Activated CD4-positive, alpha-beta T cell treated with anti-CD3 and anti-CD28 coated beads for 24 hours (primary cell): ENCODE results near the gene HOXB2.
A peak's percentile ranks its signal among the peaks of the same experiment; 100 is the strongest.

Experiments used
- DNase-seq, 2 donors: peaks; one replicate each; pipeline ENCODE4 v3.0.0-alpha.2; 2020; ENCODE audit warnings: low read depth in 2 of 2

HOXB2 gene

DNA sequence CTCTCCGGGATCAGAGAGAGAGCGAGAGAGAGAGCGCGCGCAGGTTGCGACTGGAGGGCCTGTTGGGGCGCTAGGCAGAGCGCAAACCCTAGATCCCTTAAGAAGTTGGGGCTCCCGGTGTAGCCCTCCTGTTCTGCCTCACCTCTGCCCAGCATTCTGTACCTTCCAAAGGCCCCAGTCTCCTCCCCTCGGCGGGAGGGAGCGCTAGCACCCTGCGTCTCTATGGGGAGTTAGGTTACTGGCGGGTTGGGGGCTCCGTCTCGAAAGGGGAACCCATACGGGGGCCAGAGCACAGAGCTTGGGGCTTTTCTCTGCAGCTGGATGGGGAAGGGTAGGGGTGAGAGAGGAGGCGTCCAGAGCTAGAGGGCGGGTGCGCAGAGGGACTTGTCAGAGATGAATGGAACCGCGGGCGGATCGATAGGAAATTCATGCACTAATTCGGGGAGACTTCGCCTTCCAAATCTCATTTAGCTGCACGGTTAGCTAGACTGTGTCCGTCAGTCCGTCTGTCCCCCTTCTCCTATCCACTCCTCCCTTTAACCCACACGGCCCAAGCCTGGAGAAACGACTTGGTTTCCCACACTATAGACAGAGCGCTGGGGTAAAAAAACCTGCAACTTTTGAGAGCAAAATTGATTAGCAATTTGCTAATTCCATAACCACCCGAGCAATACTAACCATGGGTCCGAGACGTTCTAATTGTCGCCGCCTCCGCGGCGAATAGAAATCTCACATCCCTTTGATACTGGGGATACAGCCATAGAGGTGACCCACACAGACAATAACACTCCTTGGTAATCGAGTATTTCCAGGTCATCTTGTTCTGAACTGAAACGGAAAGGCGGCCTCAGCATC lies 33.9 kb upstream of the HOXB2 start:
- DNase-seq, result no peak

DNA sequence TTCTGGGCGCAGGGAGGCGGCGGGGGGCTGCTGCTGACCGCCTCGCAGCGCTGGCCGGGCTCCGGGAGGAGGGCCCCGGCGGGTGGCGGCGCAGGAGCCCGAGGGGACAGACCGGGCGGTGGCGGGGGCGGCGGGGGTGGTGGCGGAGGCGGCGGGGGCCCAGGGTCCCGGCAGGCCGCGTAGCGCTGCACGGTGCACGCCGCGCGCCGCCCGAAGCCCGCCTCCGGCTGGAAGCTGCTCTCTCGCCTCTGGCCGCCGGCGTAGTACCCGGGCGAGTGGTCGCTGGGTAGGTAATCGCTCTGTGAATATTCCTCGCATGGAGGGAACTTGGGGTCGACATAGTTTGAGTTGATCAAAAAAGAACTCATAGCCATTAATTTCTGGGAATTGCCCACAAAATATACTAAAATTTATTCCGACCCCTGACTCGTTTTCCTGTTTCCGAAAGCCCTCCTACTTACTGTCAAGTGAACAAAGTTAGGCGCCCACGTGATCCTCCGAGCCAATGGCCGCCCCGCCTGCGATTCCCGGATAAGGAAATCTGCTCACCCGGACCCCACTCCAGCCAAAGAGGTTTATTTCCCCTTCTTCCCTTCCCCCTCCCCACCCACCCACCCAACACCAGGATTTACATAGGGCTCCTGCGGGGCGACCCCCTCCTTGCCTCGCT lies 33.2 kb upstream of the HOXB2 start, which contains the start of gene HOXB4:
Gene HOXB4 (minus strand): TSS at position 405 of the 670 bp plus-strand sequence. CDS start 31 bp downstream, at position 374.
- peak; percentile 33 to 60 for DNase-seq

DNA sequence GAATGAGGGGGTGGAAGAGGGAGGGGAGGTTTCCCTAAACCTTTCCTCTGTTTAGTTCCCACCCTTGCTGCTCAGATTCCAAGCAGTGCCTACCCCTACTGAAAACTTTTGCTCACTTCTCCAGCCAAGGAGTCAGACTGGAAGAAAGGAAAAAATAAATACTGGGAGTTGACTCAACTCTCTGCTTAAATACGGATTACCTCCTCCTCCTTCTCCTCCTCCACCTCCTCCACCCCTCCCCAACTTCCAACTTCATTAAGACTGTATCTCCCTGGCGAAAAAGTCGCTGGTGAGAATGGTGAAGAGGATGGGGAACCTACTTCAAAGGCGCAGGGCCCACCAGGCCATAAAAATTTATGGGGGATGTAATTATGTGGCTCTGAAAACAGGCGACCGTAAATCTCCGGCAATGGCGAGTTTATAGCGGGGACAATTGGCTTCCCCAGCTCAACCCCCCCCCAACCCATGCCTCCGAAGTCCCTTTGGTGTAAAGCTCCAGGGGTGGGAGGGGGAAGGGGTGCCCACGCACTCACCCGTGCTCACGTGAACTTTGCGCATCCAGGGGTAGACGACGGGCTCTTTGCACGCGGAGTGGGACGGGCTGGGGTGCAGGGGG lies 32.5 kb upstream of the HOXB2 start:
- no peak for DNase-seq

DNA sequence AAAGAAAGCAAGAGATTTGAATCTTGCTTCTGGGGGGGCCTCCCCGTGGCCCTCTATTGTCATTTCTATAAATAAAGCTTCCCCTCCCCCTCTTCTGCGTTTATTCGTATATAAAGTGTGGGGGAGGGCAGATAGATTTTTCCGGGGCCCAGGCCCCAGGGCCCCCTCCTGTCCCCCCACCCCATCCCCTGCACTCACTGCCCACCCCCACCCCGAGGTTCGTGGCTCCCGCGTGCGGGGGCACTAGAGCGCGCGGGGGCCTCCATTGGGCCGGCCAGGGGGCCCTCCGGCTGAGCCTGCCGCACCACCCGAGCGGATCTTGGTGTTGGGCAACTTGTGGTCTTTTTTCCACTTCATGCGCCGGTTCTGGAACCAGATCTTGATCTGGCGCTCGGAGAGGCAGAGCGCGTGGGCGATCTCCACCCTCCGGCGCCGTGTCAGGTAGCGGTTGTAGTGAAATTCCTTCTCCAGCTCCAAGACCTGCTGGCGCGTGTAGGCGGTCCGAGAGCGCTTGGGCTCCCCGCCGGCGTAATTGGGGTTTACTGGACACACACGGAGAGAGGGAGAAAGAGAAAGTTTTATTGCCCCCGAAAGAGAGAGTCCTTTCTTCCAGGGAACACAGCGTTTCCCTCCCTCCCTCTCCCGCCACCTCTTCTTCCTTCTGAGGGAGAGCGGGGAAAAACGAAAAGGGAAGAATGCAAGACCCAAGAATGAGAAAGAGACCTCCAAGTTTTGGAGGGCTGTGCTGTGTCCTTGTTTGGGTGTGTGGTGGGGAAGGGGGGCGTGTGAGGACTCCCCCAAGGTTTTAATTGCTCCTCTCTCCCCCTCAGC lies 31.8 kb upstream of the HOXB2 start:
- DNase-seq, result no peak

DNA sequence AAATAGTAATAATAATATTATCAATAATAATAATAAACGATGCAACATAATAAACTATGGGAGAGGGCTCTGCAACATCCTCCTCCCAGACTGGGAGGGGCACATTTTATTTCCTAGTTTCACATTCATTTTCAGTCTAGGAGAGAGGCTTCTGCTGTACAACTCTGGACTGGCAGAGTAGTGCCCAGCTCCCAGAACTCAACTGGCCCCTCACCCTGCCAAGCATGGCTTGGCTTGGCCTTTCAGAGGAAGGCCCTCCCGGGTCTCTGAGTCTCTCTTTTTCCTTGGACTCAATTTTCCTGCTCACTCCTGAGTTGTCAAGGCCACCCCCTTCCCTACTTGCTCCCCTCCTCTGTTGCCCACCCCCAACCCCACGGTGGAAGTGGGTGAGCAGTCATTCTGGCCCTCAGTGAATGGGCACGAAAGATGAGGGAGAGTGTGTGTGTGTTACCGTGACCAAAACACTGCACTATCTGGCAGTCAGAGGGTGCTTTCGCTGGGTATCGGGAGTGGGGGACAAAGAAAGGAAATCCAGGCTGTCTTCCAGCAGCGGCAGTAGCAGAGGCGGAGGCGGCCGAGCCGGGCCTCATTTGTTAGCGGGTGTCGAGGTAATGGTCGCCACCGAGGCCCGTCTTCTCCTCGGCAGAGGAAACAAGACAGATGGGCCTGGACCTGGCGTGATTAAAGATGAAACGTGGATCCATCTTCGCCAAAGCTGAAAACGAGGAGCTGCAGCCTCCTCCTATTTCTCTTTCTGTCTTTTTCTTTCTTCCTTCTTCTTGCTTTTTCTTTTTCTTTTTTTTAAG lies 31.0 kb upstream of the HOXB2 start:
- DNase-seq, result no peak

DNA sequence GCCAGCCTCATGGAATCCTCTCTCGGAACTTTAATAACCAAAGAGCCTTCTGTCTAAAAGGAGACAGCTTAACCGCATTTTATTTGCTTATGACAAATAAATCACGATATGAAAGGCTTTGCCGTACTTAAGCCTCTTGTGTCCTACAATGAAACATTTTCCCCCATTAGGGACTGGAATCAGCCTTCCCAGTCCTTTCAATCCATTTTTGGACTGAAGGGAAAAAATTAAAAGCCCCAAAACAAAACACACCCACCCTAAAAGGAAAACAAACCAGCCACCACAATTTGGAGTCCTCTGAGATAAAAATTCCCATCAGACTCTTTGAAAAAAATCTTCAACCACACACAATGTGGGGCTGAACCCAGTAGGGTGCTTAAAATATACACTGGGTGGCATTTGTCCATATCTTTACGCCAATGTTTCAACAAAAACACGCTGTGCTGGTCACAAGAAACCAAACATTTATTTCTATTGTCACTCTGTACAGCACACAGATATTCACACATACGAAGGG lies 30.2 kb upstream of the HOXB2 start:
- DNase-seq, result no peak

DNA sequence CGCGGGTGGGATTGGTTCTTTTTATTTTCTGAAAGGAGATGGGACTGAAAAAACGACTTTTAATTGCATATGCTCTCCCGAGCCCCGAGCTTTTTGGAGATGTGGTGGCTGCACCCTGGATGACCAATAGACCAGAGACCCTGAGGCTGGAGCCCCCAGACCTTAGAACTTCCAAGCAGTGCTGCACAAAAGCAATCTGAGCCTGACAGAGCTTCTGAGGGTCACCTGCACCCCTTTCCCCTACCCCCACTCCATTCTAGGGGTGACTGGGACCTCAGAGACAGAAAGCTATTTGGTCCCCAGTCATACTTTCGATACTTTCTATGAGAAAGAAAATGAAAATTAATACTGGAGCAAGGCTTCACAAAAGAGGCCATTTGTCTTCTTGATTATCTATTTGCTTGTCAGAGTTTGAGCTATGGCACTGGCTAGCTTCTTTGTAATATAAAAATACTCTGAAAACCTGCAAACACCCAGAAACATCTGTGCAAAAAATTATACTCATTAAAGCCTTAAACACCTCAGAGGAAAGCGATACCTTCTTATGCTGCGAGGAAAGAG lies 29.7 kb upstream of the HOXB2 start:
- no peak for DNase-seq

DNA sequence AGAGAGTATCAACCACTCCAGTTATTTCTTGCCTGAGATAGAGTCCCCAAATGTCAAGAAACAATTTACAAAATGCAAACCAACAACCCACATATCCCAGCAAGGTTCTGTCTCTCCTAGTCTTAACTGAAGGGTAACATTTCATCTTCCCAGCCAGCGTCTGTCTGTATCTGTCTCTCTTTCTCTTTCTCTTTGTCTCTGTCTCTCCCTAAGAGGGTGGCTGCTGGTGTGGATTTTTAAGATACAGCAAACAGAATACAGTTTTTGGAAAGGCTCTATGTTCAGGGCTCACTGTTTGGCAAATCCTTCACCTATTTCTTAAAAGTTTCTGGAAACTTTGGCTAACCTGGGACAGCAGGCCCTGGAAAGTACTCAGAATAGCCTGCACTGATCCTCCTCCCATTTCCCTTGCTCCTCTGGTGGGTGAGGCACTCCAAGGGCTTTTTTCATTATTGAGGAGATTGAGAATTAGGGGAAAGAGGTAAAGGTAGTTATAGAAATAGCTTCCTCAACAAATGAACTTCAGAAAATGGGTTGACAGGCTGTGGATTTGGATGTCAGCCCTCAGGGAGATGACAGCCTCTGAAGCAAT lies 27.0 kb upstream of the HOXB2 start:
- DNase-seq, result no peak

DNA sequence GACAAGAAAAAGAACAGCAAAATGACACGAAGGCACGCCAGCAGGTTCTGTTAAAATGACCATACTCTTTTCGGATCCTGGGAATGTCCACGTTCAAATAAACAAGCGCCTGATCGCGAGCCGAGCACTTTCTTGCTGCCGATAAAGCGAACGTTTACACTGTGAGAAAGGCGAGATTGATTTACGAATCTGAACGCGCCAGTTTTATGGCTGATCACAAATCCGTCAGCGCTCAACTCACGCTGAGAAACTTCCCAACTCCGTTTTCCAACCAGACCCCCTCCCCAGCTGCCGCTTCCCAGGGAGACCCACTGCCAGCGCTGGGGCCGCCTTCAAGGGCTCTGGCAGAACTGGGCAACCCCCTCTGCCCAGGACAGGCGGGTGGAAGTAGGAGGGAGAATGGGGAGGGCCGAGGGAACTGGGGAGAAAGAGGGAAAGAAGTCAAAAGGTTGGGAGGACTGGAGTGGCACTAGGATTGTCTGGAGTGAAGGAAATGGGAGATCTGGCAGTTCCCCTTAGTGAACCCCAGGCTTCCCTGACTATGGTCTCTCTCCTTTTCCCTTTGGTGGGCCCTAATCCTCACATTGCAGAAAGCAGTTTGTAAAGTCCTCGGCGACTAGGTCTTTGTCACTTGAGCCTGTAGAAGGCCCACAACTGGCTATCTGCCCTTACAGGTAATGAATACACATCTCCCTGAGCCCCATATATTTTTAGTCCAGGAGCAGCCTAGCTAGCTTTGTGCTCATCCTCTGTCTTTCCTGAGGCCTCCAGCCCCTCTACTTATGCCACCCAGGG lies 26.3 kb upstream of the HOXB2 start:
- DNase-seq, result no peak

DNA sequence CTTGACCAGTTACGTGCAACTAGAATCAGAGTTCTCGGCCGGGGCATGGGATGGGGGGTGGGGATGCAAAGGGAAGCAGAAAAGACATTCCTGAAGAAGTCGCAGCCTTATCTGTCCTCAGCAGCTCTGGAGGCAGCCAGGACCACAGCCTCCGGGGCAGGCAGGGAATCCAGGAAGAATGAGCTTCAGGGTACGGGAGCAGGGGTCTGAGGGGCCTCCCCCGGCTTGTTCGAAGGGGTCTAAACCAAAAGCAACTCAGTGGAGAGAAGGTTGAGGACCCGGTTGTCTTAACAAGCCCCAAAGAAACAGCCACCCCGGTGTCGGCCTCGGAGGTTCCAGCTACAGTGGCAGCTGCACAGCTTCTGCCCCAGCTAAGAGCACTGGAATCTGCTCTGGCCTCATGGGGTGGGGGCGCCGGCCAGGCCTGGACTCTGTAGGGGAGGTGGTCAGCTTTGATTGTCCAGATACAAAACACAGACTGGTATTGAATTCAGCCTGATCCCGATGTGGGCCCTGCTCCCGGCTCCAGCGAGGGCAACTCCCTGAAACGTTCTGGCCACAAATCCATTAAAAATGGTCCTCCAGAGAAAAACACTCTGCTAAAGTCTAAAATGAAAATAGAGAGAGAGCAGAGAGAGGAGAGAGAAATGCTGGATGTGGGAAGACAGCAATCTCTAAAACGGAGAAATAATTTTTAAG lies 25.6 kb upstream of the HOXB2 start:
- no peak for DNase-seq

DNA sequence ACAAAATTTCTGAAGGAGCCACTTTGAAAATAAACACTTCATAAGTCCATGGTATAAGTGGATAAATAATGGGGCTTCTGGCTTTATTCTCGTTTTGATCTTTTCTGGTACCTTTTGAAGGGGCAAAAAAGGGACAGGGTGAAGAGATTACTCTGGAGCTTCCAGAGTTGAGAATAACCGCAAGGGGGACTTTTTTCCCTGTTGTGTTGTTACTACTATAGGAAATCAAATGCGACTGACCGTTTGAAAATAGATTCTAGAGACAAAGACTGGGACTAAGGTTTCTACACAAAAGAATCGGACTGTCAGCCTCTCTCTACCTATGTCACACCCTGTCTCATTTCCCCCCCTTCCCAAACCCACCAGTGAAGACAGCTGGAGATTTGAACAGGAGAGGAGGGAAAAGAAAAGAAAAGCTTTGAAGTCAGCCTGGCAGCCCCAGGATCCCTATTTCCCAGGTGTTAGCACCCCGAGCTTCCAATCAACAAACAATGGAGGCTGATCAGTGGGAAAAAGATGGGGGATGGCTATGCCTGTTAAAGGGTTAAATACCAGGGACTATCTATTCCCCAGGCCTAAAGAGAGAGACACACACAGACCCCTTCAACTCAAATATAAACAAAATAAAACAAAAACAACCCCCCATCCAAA lies 24.9 kb upstream of the HOXB2 start:
- no peak for DNase-seq

DNA sequence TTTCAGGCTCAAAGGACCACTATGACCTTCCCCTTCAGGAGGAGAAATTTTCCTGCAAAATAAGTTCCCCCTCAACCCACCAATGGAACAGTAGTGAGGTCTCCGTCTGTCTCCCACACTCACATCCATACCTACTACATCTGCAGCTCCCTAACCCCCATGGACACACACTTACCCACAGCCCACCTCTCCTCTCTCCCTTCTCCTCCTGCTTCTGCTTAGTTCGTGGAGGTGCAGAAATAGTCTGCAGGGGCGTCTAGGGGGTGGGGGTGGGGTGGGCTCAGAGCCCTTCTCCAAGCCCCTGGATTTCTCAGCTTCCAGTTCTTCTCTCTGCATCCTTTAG lies 24.3 kb upstream of the HOXB2 start:
- DNase-seq, result no peak

DNA sequence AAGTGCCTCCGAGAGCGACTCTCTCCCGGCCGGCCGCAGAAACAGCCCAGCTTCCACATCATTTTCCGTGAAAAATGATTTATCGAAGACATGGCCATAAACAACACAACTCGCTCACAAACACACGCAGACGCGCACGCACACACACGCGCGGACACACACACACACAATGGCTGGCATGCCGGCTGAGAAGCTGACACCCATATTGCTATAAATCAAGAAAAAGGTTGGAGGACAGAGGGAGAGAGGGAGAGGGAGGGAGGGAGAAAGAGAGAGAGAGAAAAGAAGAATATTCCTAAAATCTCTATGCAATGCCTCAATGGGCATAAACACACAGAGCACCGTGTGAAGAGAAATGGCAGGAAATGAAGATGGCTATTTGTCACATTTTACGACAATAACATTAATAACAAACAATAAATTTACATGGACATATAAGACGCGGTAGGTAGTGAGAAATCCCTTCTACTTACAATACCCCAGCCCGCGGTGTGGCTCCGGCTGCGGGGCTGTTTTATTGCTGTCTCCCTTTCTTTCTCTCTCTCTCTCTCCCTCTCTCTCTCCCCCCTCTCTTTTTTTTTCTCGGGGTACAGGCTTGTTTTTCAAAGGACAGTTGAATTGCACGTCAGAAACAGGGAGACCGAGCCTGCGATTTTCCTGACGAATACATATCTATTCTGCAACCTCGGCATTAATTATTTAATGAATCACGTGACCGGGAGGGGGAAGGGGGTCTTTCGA lies 23.8 kb upstream of the HOXB2 start:
- DNase-seq, result no peak

DNA sequence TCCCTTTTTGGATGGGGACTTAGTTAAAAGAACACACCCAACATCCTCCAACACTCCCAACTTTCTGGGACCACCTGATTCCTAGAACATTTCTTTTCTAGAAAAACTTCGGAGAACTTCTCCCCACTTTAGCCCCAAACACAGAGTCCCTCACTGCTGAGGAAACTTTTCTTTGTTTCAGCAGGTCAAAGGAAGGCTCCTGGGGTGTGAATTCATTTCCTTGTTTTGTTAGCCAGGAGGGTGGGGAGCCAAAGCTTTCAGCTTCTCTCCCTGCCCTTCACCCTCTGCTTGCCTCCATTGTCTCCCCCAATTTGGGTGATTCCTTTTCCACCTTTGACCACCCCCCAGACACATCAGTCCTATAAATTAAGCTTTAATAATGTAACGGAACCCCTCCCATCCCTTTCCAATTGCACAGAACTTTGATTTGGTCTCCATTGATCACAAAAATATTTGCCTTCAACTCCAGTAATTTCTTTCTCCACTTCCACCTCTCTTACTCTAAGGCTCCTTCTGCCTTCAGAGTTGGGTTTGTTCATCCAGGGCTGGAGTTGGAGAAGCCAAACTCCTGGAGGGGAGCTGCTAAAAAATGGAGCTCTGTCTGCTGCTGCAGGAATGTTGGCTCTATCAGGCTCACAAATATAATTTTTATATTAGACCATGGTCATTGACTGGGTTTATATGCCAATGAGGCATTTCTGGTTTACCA lies 22.9 kb upstream of the HOXB2 start:
- no peak for DNase-seq

DNA sequence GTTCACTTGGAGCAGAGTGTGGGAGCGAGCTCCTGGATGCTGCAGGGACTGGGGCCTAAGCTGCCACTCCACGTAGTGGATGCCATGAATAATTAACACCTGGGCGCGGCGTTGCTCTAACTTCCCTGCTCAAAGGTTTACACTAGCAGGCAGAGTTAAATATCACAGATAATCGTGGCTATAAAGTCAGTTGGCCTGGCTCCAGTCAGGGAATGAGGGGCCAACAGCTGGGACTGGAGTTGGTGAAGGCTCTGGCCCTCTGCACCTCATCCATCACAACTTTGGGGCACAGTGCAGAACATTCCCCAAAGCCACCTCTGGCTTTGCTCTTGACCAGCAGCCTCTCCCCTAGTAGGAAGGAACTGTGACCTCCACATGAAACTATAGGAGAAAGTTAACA lies 22.3 kb upstream of the HOXB2 start:
- no peak for DNase-seq

DNA sequence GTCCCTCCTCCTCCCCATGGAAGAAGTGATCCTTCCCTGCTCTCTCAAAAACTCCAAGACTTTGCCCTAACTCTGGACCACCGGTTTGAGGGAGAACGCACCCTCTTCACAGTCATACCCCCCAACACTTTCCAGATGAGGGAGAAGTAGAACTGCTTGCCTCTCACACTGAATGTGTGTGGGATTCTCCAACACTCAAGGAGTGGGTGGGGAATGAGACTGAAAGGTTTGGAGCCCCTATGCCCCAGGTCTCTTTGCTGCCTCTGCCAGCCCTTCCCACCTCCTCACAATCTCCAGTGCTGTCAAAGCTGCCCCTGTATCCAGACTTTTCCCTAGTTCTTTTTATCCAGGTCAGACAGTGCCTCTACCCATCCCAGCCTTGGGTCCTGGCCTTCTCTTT lies 21.8 kb upstream of the HOXB2 start:
- DNase-seq, result no peak
